ENCODE data around the gene MAP1S.

The MAP1S gene

GRCh38 chr19:17722655-17723240 is 3.5 kb downstream of the MAP1S start:
- H3K4me3 ChIP-seq (ENCODE audit: control insufficient read depth, low read depth, low read length), result no peak overlapping the region
- no peak for DNase-seq (ENCODE audit: low read depth)
- no peak for TF ChIP-seq CTCF (conservative IDR thresholded peaks at IDR 0.05; ENCODE audit: control insufficient read depth, insufficient read depth, low read depth, low read length)

- H3K4me3 ChIP-seq (ENCODE audit: control insufficient read depth, low read depth, low read length), result no peak overlapping the region
- no peak for DNase-seq (ENCODE audit: low read depth)
- no peak for TF ChIP-seq CTCF (conservative IDR thresholded peaks at IDR 0.05; ENCODE audit: control insufficient read depth, insufficient read depth, low read depth, low read length)
Measured at GRCh38 chr19:17724655-17725054, 5.4 kb downstream of the MAP1S start.

GRCh38 chr19:17725422-17726078 is 6.3 kb downstream of the MAP1S start:
- H3K4me3 ChIP-seq (ENCODE audit: control insufficient read depth, low read depth, low read length), result no peak overlapping the region
- no peak for DNase-seq (ENCODE audit: low read depth)
- no peak for TF ChIP-seq CTCF (conservative IDR thresholded peaks at IDR 0.05; ENCODE audit: control insufficient read depth, insufficient read depth, low read depth, low read length)

- no peak for TF ChIP-seq CTCF (conservative IDR thresholded peaks at IDR 0.05; ENCODE audit: control insufficient read depth, insufficient read depth, low read depth, low read length)
- no peak for DNase-seq (ENCODE audit: low read depth)
- no peak overlapping the region for H3K4me3 ChIP-seq (ENCODE audit: control insufficient read depth, low read depth, low read length)
Measured at GRCh38 chr19:17726136-17726741, 7.0 kb downstream of the MAP1S start.

GRCh38 chr19:17726964-17727773 is 7.9 kb downstream of the MAP1S start:
- no peak for DNase-seq (ENCODE audit: low read depth)
- no peak for TF ChIP-seq CTCF (conservative IDR thresholded peaks at IDR 0.05; ENCODE audit: control insufficient read depth, insufficient read depth, low read depth, low read length)
- H3K4me3 ChIP-seq (ENCODE audit: control insufficient read depth, low read depth, low read length), result no peak overlapping the region

GRCh38 chr19:17727843-17728242 is 8.6 kb downstream of the MAP1S start:
- no peak overlapping the region for H3K4me3 ChIP-seq (ENCODE audit: control insufficient read depth, low read depth, low read length)
- no peak for TF ChIP-seq CTCF (conservative IDR thresholded peaks at IDR 0.05; ENCODE audit: control insufficient read depth, insufficient read depth, low read depth, low read length)
- DNase-seq (ENCODE audit: low read depth), result no peak
